Body of pancreas (tissue), 4 donors: ENCODE measurements around the gene DNAAF8.

Source experiments
- POLR2A ChIP-seq, 3 donors: fragments of 450-650 bp; IDR thresholded peaks; one replicate each; pipeline ENCODE4 v1.6.1; 2016; ENCODE audit warnings: antibody characterized with exemption in 3 of 3, mild to moderate bottlenecking in 2 of 3
- TF ChIP-seq, protein P1 (sequence below), 7 experiments: fragments of 450-650 bp in 4 of 7; fragments of 200-600 bp in 3 of 7; sonication (generic) in 3 of 7; IDR thresholded peaks; one replicate each; pipeline ENCODE4 v1.5.1; 2016 to 2019; ENCODE audit warnings: antibody characterized with exemption in 7 of 7

DNA sequence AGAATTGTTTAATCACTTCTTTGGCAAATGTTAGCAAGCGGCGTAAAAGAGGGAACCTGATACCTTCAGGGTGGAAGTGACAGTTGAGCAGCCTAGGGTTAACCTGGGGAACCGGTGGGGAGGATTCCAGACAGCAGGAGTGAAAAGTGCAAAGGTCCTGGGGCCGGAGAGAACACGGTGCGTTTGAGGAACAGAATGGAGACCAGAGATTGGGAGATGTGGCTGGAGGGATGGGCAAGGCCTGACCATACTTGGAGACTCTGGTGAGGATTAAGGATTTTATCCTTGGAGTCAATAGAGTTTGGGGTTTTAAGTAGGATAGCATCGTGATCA is 34.9 kb downstream of the DNAAF8 start:
- TF ChIP-seq, protein P1, sequence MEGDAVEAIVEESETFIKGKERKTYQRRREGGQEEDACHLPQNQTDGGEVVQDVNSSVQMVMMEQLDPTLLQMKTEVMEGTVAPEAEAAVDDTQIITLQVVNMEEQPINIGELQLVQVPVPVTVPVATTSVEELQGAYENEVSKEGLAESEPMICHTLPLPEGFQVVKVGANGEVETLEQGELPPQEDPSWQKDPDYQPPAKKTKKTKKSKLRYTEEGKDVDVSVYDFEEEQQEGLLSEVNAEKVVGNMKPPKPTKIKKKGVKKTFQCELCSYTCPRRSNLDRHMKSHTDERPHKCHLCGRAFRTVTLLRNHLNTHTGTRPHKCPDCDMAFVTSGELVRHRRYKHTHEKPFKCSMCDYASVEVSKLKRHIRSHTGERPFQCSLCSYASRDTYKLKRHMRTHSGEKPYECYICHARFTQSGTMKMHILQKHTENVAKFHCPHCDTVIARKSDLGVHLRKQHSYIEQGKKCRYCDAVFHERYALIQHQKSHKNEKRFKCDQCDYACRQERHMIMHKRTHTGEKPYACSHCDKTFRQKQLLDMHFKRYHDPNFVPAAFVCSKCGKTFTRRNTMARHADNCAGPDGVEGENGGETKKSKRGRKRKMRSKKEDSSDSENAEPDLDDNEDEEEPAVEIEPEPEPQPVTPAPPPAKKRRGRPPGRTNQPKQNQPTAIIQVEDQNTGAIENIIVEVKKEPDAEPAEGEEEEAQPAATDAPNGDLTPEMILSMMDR (IDR thresholded peaks at IDR 0.05), result no peak
- no peak for TF ChIP-seq POLR2A (IDR thresholded peaks at IDR 0.05)
